ENCODE results near the gene TLR7. TPM values are rescaled to one million over a fixed set of nuclear protein-coding genes. Genes with fewer than 3 reads are reported as not detected.

TLR7 gene
- total and polyA plus RNA-seq, 8 donors: 0.05 to 5.1 (median 0.17) TPM

- H3K9me3 ChIP-seq: no peaks in the 10 kb centered on the region
- WGBS, 2 donors: 41 to 50% methylated on average over 10 of the region's 10 CpGs
- H3K27ac ChIP-seq: no peak overlapping the region
- DNase-seq (no peak), FAIRE-seq (no peak), ATAC-seq (no peak)
- intact Hi-C loops (cut with DNase I): no loop called here
- no peaks in the 10 kb centered on the region for H3K36me3 ChIP-seq
- no peaks in the 10 kb centered on the region for H3K27me3 ChIP-seq
- H3K4me3 ChIP-seq: no peak overlapping the region
- no peaks in the 10 kb centered on the region for H3K4me1 ChIP-seq
- TF ChIP-seq CTCF (IDR thresholded peaks at IDR 0.05): no peak
These were observed 43.7 kb downstream of the TLR7 start for GRCh38 chrX:12910423-12911121.

GRCh38 chrX:12911122-12911470, 44.2 kb downstream of the TLR7 start:
- whole genome bisulfite sequencing, 2 donors: 64 to 70% methylated on average over 2 of the region's 2 CpGs

GRCh38 chrX:12912791-12913482, 46.1 kb downstream of the TLR7 start:
- intact Hi-C loops (cut with DNase I): no loop called here
- Histone ChIP-seq H3K36me3 (no peaks in the 10 kb centered on the region), H3K27ac (no peak overlapping the region), H3K4me1 (no peaks in the 10 kb centered on the region), H3K4me3 (no peak overlapping the region), H3K27me3 (no peaks in the 10 kb centered on the region), H3K9me3 (no peaks in the 10 kb centered on the region)
- no peak for TF ChIP-seq CTCF (IDR thresholded peaks at IDR 0.05)
- FAIRE-seq: no peak
- 70 to 75% methylated on average over 5 of the region's 5 CpGs for WGBS, 2 donors
- no peak for DNase-seq
- ATAC-seq: no peak

More at GRCh38 chrX:12911122-12911470, 44.2 kb downstream of the TLR7 start:
- ATAC-seq: no peak
- Histone ChIP-seq H3K27me3 (no peaks in the 10 kb centered on the region), H3K27ac (no peak overlapping the region), H3K4me3 (no peak overlapping the region), H3K36me3 (no peaks in the 10 kb centered on the region), H3K9me3 (no peaks in the 10 kb centered on the region), H3K4me1 (no peaks in the 10 kb centered on the region)
- no peak for TF ChIP-seq CTCF (IDR thresholded peaks at IDR 0.05)
- no peak for FAIRE-seq
- intact Hi-C loops (cut with DNase I): no loop called here
- DNase-seq: no peak

GRCh38 chrX:12917753-12918152, 50.9 kb downstream of the TLR7 start:
- Histone ChIP-seq H3K27ac (no peak overlapping the region), H3K4me1 (no peaks in the 10 kb centered on the region), H3K4me3 (no peak overlapping the region), H3K9me3 (no peaks in the 10 kb centered on the region), H3K27me3 (peaks cover 0 to 22% (median 0%) of the 10 kb centered on the region in 4 donors), H3K36me3 (no peaks in the 10 kb centered on the region)
- intact Hi-C loops (cut with DNase I): no loop called here
- ATAC-seq: no peak
- TF ChIP-seq CTCF (IDR thresholded peaks at IDR 0.05): no peak
- 64 to 75% methylated on average over 2 of the region's 2 CpGs for WGBS, 2 donors
- no peak for DNase-seq
- no peak for FAIRE-seq

- ATAC-seq (no peak), DNase-seq (no peak), FAIRE-seq (no peak)
- no peak overlapping the region for H3K4me3 ChIP-seq
- H3K36me3 ChIP-seq: no peaks in the 10 kb centered on the region
- peaks cover 0 to 22% (median 0%) of the 10 kb centered on the region in 4 donors for H3K27me3 ChIP-seq
- H3K27ac ChIP-seq: no peak overlapping the region
- H3K9me3 ChIP-seq: no peaks in the 10 kb centered on the region
- WGBS, 2 donors: 71 to 76% methylated on average over 10 of the region's 10 CpGs
- intact Hi-C loops (cut with DNase I): no loop called here
- no peak for TF ChIP-seq CTCF (IDR thresholded peaks at IDR 0.05)
- H3K4me1 ChIP-seq: no peaks in the 10 kb centered on the region
These were observed 52.2 kb downstream of the TLR7 start for GRCh38 chrX:12919051-12919450.
